OCI-M2 (cell line): ENCODE data around the gene NXN.
"Not testable (repeated sequence)": the region's sequence is repeated elsewhere in the genome, so short reads cannot be mapped to it uniquely, and the experiment has no call there.

Experiments used
- DNase-seq: peaks from one replicate; lab custom pipeline; 2025; ENCODE audit not compliant: unreplicated experiment; lab: John Stamatoyannopoulos, UW

Gene NXN

DNA sequence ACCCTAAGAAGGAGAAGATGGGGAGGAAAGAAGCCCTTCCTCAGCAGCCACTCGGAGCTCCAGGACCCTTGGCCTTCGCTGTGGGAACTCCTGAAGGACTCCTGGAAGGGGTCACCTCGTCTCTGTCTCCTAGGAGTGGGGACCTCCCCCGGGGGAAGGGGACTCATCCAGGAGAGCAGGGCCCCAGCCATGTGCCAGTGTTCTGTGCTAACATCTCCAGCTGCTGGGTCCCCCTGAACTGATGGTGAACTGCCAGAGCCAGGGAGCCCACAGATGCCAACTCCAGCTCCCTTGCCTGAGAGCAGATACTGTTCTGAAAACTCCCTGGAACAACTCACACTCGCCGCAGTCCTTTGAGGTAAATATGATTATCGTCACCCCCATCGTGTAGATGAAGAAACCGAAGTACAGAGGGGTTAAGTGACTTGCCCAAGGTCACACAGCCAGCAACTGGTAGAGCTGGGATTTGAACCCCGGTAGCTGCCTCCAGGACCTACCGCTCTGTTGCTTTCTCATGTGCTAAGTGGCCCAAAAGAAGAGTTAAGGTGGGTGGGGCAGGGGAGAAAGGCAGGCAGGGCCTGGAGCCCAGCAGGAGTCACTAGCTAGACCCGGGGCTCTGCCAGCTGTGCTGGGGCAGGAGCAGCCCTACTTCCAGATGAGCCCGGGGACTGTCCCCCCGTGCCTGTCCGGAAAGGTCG, 27.9 kb upstream of the NXN start:
- DNase-seq = no peak

DNA sequence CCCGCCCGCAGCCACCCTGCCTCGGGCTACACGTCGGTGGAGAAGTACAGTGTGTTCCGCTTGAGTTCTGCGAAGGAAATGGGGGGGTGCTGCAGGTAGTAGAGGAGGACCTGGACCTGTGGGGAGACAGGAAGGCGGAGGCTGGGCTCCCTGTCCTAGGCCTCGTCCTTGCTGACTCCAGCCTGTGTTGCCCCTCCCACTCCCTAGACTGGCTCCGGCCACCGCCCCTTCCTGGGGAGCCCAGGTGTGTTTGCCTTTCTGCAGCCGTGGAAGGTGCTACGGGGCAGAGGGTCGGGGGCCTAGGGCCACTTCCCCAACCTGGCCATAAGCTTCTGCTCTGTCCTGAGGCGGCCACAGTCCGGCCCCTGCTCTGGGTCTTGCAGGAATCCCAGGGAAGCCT, 26.5 kb upstream of the NXN start:
- no peak for DNase-seq

DNA sequence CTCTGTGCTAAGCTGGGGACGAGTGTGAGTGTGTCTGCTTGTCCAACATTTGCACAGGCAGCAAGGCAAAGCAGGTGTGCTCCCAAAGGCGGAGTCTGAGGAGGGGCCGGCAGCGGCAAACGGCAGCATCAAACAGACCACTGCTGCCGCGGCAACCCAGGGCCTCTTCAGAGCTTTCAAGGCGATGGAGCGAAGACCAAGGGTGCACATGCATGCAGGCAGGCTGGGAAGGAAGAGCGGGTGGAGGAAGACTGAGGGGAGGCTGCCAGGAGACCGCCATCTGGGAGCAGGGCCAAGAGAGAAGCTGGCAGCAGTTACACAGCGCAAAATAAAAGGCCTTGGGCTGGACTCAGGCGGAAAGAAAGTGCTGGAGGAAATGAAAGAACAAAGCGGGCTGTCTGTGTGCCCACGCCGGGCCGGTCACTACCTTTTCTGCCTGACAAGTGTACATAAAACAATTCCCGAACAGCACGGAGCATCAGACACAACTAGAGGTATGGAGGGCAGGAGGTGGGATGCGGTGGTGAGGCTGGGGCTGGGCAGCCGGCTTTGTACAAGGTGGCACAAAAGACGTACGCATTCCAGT, 25.9 kb upstream of the NXN start:
- DNase-seq = no peak

DNA sequence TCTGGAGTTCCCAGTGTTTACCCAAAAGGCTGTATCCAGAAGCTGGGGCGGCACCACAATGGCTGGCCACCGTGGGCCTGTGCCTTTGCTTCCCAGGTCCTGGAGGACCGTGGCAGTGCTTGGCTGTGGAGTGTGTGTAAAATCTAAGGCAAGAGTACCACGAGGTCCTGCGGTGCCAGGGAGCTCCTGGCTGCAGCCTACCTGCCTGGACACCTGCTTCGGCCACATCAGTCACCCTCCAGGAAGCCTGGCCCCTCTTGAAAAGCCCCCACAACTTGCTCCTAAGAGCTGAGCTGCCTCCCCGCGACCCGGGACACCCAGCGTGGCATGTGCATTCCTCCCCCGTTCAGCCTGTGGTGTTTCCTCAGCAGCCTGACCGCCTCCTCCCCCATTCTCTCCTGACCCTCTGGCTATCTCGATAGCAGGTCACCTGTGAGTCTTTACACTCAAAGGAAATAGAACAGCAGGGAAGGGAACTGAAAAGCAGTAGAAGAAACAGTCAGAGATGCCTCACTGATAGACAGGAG, 25.3 kb upstream of the NXN start:
- no peak for DNase-seq

DNA sequence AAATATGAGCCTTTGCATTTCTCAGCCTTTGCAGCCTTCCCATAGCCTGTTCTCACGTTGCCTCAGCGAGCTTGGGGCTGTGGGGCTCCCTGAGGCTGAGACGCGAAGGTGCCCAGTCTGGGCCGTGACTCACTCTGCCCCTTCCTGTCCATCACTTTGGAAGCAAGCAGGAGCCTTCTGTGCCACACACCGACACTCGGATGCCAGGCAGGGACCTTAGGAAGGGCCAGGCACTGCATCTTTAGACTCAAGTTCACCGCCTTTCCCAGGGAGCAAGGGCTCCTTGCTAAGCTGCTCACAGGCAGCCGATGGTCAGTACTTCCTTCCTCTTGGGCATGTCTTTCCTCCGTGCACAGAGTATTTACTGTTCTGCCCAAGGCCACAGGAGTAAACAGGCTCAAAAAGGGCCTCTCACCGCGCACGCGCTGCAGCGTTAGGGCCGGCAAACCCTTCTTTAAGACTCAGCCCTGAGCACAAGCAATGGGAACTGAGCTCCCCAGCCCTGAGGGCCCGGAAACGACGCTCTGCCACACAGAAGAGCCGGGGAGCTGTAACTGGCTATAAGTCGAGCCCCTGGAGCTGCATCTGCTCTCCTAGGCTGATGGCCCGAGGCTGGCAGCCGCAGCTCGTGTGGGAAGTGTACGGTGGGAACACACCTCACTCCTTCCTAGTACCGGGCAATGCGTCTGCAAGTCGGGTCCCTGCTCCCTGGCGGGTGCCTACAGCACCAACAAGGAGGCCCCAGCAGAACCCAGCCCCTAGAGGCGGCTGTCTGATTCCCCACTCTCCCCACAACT, 24.6 kb upstream of the NXN start:
- no peak for DNase-seq

DNA sequence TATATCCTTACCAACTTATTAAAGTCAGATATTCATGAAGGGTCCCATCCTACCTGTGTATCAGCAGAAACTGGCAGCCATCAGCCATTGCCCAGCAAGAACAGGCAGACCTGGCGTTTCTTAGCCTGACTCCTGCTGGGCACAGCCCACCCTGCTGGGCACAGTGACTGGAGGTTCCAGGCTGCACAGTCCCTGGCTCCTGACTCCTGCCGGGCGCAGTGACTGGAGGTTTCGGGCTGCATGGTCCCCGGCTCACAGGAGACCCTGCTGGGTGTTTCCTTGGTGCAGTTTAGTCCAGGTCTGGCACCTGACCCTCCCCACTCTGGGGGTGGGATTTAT, 24.0 kb upstream of the NXN start:
- DNase-seq = no peak

DNA sequence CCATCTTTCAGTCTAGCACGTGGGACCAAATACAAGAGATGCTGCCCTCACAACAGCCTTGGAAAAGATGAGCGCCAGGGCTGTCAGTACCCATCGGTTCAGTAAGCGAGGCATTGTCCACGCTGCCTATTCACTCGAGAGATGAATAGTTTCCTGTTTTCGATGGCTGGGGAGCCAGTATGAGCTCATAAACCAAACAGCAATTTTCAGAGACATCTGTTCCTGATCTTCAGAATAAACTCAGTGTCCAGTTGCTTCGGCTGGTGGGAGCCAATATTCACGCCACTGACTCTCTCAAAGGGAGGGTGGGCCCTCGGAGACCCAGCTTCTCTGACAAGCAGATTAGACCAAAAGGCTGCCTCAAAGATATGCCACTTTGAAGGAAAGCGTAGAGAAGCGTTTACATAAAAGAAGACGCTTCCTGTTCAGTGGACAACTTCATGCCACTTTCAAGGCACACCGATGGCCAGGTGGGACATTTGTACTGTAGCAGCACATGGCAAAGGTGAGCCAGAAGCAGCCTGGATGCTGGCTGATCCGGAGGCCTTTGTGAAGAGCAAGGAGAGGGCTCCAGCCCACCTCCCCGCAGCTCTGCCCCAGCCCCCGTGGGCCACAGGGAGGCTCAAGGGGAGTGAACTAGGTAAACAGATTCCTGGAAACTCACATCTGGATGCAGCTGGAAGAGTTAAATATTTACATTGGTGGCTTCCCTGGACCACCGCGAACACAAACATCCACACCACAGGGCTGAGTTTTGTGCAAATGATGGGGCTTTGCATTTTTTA, 23.4 kb upstream of the NXN start:
- DNase-seq = no peak

DNA sequence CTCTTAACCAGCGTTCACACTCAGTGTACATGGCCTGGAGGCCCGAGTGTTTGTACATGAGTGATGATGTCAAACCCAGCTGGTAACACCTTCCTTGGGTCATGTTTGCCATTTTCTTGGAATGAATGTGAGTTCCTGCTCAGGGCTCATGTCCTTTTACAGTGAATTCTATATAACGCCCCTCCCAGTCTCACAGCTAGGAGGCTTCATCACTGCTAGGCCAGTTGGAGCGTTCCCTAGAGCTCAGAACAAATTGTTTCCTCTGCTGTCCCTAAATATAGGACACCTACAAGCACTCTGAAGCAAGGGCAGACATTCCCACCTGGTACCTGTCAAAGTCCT, 22.8 kb upstream of the NXN start:
- no peak for DNase-seq

DNA sequence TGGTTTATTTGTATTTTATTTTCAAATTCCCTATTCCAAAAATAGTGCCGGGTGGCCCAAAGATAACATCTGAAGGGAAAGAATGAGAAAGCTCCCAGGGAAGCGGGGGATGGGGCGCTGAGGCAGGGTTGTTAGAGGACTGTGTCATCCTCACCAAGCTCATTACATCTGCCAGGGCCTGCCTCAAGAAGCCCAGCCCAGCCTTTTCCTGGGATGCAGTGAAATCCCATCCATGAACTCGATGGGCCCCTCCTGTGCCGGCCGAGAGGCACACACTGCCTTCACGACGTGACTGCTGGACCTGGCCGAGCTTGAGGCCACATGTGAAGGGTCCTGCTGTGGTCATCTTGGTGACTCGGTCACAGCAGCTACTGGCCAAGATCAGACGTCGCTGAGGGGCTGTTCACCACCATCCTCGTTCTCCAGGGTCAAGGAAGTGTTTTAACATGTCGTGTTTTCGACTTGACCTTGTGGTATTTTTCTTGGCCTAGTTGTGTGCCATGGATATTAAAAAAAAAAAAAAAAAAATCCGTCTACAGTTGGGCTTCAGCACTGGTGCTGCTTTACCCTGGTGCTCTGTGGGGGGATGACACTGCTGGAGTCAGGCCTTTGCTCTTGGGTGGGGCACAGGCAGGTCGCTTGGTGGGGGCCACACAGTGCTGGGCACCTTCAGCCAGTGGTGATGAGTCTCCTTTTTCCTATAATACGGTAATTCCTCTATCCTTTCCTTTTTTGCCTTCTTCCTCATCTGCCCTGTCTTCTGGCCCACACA, 22.2 kb upstream of the NXN start:
- no peak for DNase-seq

DNA sequence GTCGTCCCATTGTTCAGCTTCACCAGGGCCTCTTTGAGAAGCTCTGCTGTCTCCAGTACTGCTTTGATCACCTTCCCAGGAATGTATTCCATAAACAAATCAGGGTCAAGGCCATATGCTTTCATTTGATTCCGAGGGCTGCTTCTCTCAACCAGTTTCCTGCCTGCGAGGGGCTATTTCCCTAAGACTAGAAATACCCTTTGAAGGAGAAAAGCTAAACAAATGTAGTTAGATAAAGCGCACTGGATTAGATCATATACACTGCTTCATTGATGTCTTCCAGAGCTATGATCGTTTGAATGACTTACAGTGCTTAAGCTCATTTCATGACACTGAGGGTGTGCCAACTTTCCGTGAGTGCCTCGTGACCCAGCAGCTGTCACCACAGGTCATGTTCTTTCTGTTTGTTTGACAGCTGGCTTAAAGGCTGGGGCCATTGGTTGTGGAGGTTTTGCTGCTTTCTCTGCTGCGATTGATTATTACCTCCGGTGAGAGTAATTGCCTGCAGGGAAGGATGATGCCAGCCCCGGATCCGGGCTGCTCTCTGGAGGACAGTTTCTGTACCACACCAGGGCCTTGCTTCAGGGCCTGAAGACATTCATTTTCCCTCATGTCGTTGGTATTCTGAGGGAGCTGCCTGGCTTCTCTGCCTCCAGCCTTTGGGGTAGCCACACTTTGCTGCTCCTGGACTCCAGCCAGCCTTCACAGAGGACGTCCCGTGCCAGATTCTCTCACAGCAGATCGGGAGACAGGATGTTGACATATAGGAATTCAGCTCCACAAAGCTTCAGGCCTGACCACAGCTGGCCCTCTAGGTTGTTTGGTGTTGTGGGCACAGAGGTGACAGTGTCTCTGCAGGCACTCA, 21.3 kb upstream of the NXN start:
- no peak for DNase-seq

DNA sequence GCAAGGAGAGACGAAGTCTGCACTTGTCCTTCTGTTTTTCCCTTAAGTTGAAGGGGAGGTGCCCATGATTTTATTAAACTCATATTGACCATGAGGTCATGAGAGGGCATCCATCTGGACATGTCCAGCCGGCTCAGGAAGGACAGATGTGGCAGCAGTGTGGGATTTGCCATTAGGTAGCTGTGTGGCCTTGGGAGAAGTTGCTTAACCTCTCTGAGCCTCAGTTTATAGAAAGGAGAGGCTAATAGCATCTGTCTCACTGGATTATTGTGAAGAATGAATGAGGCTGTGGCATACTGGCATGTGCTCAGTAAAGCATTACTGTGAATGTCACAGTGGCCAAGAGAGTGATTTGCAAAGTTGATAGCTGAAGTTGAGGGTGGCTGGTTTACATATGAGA, 18.5 kb upstream of the NXN start:
- no peak for DNase-seq

DNA sequence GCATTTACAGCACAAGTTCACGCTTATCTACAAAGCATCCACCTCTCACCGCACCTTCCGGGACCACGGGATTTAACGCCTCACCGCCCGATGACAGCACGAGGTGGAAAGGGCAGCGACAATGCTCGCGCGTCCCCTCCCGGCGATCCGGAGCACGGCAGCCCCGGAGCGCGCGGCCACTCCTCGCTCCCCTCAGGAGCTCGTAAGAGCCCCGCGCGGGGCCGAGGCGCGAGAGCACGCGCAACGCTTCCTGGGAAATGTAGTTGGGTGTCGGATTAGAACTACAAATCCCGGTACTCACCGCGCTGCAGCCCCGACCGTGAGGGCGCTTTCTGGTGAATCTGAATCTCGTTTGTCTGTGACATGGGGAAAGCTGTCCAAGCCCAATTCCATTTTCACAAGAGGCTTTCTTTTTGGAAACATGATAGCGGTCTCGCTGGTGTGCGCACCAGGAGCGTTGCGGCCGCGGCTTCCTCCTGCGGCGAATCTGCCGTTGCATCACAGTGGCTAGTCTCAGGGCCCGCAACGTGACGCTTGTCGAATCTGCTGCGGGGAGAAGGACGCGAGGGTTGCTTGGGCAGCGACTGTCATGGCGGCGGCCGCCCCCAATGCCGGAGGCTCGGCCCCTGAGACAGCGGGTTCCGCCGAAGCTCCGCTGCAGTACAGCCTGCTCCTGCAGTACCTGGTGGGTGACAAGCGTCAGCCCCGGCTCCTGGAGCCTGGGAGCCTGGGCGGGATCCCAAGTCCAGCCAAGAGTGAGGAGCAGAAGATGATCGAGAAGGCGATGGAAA, 17.2 kb upstream of the NXN start, which contains the start of gene TIMM22:
TIMM22 (plus strand) TSS at position 576 of the 791 bp plus-strand sequence; CDS start at position 590, 14 bp downstream.
- peak; percentile 83 for DNase-seq

DNA sequence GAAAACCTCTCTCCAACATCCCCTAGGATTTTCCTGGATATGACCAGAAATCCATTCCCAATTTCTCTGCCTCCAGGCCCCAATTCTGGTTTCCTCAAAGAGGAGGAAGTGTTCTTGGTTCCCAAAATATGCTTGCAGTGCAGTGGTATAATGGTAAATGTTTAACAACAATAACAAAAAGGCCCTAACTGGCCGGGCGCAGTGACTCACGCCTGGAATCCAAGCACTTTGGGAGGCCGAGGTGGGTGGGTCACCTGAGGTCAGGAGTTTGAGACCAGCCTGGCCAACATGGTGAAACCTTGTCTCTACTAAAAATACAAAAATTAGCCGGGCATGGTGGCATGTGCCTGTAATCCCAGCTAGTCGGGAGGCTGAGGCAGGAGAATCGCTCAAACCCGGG, 15.7 kb upstream of the NXN start:
- DNase-seq = not testable (repeated sequence)

DNA sequence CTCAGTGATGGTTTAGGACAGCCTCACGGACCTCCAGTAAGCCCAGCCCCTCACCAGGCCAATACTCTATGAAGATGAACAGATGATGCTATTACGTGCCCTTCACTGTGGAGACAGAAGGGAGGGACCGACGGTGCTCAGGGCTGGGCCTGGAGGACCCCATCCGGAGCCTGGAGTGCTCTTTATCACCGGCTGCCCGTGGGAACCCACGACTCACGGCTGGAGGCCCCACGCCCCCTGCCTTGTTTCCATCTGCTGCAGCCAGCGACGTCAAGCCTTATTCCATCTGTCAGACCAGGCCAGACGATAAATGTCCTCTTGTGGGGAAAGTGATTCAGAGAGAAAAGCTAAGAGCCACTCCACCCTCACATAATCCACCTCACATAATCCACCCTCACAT, 13.4 kb upstream of the NXN start:
- no peak for DNase-seq

DNA sequence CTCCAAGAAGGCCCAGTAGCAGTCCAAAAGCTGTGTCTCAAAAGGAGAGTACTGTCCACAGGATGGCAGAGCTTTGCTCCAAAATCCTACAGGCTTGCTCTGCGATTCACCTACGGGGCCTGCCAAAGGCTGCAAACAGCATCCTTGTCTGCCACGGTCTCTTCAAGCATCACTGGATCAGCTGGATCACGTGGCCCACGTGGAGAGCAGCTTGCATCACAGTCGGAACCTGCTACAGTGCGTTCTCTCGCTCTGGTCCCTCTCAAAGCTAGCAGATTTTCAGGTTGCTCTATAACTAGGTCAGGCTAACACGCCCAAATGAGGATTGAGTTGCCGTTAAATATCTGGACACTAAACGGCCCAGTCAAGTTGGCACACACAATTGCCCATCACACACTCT, 9.0 kb upstream of the NXN start:
- DNase-seq = no peak

DNA sequence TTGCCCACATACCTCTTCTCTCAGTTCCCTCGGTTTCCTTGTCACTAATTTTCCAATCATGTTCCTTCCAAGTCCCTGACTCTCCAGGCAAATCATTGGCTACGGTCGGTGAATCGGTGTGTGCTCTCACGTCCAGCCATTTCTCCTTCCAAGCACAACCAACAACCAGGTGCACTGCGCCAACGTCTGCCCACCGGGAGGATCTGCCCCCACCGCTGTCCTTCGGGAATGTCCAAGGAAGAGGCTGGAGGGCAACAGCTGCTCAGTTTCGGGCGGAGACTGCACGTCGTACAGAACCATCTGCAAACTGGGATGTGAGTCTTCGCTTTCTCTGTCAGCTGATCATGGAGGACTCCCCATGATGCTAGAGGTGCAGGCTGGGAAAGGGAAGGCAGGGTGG, 8.4 kb upstream of the NXN start:
- DNase-seq = no peak

DNA sequence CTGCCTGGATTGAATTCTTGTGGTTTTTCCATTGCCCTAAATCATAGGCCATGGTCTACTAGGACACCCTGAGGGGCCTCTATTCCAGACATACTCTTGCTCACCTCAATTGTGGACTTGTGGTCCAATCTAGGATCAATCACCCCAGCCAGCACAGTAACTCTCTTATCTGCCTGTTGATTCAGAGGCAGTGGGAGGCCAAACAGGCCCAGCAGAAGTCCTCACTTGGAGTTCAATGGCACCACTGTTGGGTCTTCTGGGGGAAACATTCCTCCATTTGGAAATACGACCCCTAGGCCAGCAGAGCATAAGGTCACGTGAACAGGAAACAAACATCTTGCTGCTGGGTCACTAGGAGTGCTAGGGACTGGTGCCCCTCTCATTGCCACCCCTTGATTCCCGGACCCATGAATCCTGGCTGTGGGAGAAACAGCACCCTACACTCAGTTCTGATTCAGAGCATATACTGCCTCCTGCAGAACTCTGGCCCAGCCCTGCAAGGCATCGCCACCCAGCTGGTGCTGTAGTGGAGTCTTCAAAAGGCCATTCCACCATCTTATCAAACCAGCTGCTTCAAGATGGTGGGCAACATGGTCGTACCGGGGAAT, 6.8 kb upstream of the NXN start:
- no peak for DNase-seq

DNA sequence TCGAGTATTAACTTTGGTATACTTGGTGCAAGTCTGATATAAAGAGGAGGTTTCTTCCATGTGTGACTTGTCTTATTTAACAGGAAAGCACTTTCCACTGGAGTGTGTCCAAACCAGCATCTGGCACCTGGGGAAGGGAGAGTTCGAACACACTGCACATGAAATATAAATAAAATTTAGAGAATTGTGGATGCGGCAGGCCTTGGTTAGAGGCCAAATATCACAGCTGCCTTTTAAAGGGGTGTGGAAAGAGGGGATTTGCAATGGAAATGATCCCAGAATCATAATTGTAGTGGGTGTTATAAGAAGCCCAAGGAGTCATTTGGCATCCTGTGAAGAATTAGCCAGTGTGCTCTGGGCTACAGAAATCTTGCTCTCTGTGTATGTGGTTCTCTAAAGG, 4.3 kb upstream of the NXN start:
- no peak for DNase-seq

DNA sequence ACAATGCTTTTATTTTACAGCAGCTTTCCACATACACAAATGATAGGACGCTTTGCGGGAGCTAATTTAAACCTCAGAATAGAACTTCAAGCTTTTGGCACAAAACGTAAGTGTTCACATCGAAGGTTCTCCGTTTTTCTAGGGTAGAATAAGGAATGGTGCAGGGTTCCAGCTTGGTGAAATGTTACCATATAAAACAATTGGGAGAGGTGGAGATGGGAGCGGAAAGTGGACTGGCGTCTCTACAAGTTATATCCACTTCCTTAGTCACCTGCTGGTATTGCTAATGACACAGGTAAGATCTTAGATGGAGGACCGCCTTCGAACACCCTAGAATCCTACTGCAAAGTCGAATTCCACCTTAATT, 1.7 kb upstream of the NXN start:
- DNase-seq = no peak
